K562 (cell line): ENCODE results near the gene RNF4. TPM values are rescaled to one million over a fixed set of nuclear protein-coding genes. Genes with fewer than 3 reads are reported as not detected.
A peak's percentile ranks its signal among the peaks of the same experiment; 100 is the strongest.

Experiments
- ARHGAP35 ChIP-seq: fragments of 450-650 bp; IDR thresholded peaks from 2 replicates; pipeline ENCODE4 v1.6.1; 2018; ENCODE audit not compliant: partially characterized antibody
- CBX3 ChIP-seq, 2 experiments: IDR thresholded peaks; 1 replicate in 1 of 2; 2 replicates in 1 of 2; pipeline ENCODE4 v1.6.1; 2012; ENCODE audit warnings: inconsistent platforms in 2 of 2, low read length in 2 of 2, borderline replicate concordance in 1 of 2, control low read depth in 1 of 2
- ELK3 ChIP-seq: fragments of 450-650 bp; formaldehyde crosslinking; IDR thresholded peaks from 2 replicates; pipeline ENCODE4 v1.4.0; 2020; ENCODE audit warnings: mild to moderate bottlenecking
- EZH2 ChIP-seq: IDR thresholded peaks from 2 replicates; pipeline ENCODE4 v1.6.1; 2012; ENCODE audit warnings: low read depth, mild to moderate bottlenecking, inconsistent platforms, low read length, borderline replicate concordance
- FOXA3 ChIP-seq, 2 experiments: fragments of 450-650 bp in 1 of 2; sonication (generic) in 1 of 2; formaldehyde crosslinking; IDR thresholded peaks in 1 of 2; conservative IDR thresholded peaks in 1 of 2; 2 replicates each; pipeline versions ENCODE4 v1.4.0 to v1.8.0; 2020 to 2022; ENCODE audit warnings: mild to moderate bottlenecking in 2 of 2, missing genetic modification reagents in 1 of 2
- HOXB6 ChIP-seq: fragments of 250-450 bp; sonication (Bioruptor Pico); IDR thresholded peaks from 2 replicates; pipeline ENCODE4 v1.5.1; 2022; ENCODE audit warnings: mild to moderate bottlenecking, borderline replicate concordance
- KDM5B ChIP-seq: fragments of 200-600 bp; sonication (generic); IDR thresholded peaks from 2 replicates; pipeline ENCODE4 v1.6.1; 2012; ENCODE audit warnings: low read depth, mild to moderate bottlenecking, moderate library complexity, low read length, control low read depth, inconsistent platforms; ENCODE audit not compliant: insufficient replicate concordance
- KHSRP ChIP-seq: fragments of 450-650 bp; IDR thresholded peaks from 2 replicates; pipeline ENCODE4 v1.6.1; 2017
- MCM5 ChIP-seq: fragments of 450-650 bp; IDR thresholded peaks from 2 replicates; pipeline ENCODE4 v1.6.1; 2016; ENCODE audit warnings: low read depth
- NCOA1 ChIP-seq: fragments of 450-650 bp; IDR thresholded peaks from 2 replicates; pipeline ENCODE4 v1.6.1; 2016; ENCODE audit warnings: low read depth
- NUFIP1 ChIP-seq: fragments of 450-650 bp; IDR thresholded peaks from 2 replicates; pipeline ENCODE4 v1.6.1; 2018; ENCODE audit not compliant: partially characterized antibody
- RB1 ChIP-seq: fragments of 450-650 bp; IDR thresholded peaks from 2 replicates; pipeline ENCODE4 v1.6.1; 2017; ENCODE audit warnings: low read depth, mild to moderate bottlenecking
- RBM15 ChIP-seq: fragments of 200-400 bp; formaldehyde crosslinking; IDR thresholded peaks from 2 replicates; pipeline ENCODE4 v1.6.1; 2018; ENCODE audit warnings: mild to moderate bottlenecking, low read length, moderate library complexity; ENCODE audit not compliant: insufficient read depth
- SIX5 ChIP-seq, 2 experiments: IDR thresholded peaks; 2 replicates each; pipeline ENCODE4 v1.6.1; 2011; ENCODE audit warnings: low read length in 2 of 2, borderline replicate concordance in 1 of 2, low read depth in 1 of 2, mild to moderate bottlenecking in 1 of 2, moderate library complexity in 1 of 2; ENCODE audit not compliant: insufficient read depth in 1 of 2
- TEAD2 ChIP-seq: fragments of 450-650 bp; IDR thresholded peaks from 2 replicates; pipeline ENCODE4 v1.6.1; 2016; ENCODE audit warnings: missing genetic modification characterization, control low read depth, missing compliant biosample characterization
- TRIM24 ChIP-seq, 2 experiments: fragments of 450-650 bp; IDR thresholded peaks; 2 replicates each; pipeline ENCODE4 v1.6.1; 2016
- ZBED1 ChIP-seq: IDR thresholded peaks from 2 replicates; pipeline ENCODE4 v1.6.1; 2014
- ZBTB43 ChIP-seq: sonication (generic); formaldehyde crosslinking; IDR thresholded peaks from 2 replicates; pipeline ENCODE4 v1.8.0; 2023; ENCODE audit warnings: mild to moderate bottlenecking, missing genetic modification reagents
- ZHX1 ChIP-seq: fragments of 150-350 bp; conservative IDR thresholded peaks from 2 replicates; pipeline ENCODE4 v1.6.1; 2014; ENCODE audit warnings: low read length
- ZNF165 ChIP-seq: fragments of 250-450 bp; sonication (Bioruptor Pico); IDR thresholded peaks from 2 replicates; pipeline ENCODE4 v1.4.0; 2020; ENCODE audit warnings: borderline replicate concordance
- ZNF197 ChIP-seq: fragments of 200-800 bp; sonication (Bioruptor generic); IDR thresholded peaks from 2 replicates; pipeline ENCODE4 v1.6.1; 2016; ENCODE audit warnings: low read depth, missing genetic modification characterization, missing compliant biosample characterization
- ZNF512 ChIP-seq: IDR thresholded peaks from 2 replicates; pipeline ENCODE4 v1.6.1; 2016; ENCODE audit warnings: missing genetic modification characterization, missing compliant biosample characterization
- ZNF780A ChIP-seq: fragments of 250-450 bp; sonication (Bioruptor Pico); IDR thresholded peaks from 2 replicates; pipeline ENCODE4 v1.5.0; 2021; ENCODE audit warnings: mild to moderate bottlenecking
- polyA plus RNA-seq, 8 experiments: library from polyadenylated mRNA; depleted of rRNA in 4 of 8; stranded (reverse) in 5 of 8; unstranded in 3 of 8; fragments of >200 nt; fragmentation: Nextera tagmentation in 2 of 8; fragmentation: Illumina TruSeq in 1 of 8; extraction: Ambion mirVana in 2 of 8; extraction: Trizol in 1 of 8; gene quantifications; 2 replicates each; pipeline versions ENCODE4 v1.2.1 to v1.2.3, GENCODE V29; 2011 to 2014; ENCODE audit warnings: inconsistent platforms in 1 of 8, missing spikeins in 1 of 8
- total RNA-seq, 7 experiments: library from RNA; depleted of rRNA in 6 of 7; stranded (reverse); fragments of >200 nt in 6 of 7; fragmentation: Illumina TruSeq in 2 of 7; extraction: Trizol in 2 of 7; gene quantifications; 2 replicates each; pipeline versions ENCODE4 v1.2.1 to v1.2.3, GENCODE V29; 2011 to 2021; ENCODE audit warnings: low replicate concordance in 1 of 7

Gene RNF4
- total and polyA plus RNA-seq, 9 of the 15 experiments (the other 6 are each of a cell fraction or from before 2014, with no cell fraction given): 19.2 to 59.3 (median 44.8) TPM

GRCh38 chr4:2468456-2469191 is at the start of gene RNF4 (continued):
- TF ChIP-seq SIX5 (IDR thresholded peaks at IDR 0.05; ENCODE audit: borderline replicate concordance in 1 of 2, insufficient read depth in 1 of 2, low read depth in 1 of 2, low read length in 2 of 2): no peak
- TF ChIP-seq KHSRP: no peak
- TF ChIP-seq ELK3: no peak
- TF ChIP-seq NUFIP1: no peak
- no peak for TF ChIP-seq KDM5B
- no peak for TF ChIP-seq ZHX1
- no peak for TF ChIP-seq ZNF512 (tag)
- no peak for TF ChIP-seq ZNF165 (CRISPR knock-in tag)
- no peak for TF ChIP-seq ARHGAP35
- no peak for TF ChIP-seq ZNF197 (CRISPR knock-in tag)
- TF ChIP-seq MCM5: no peak
- no peak for TF ChIP-seq ZBTB43 (CRISPR knock-in tag)
- TF ChIP-seq TEAD2 (tag): no peak
- no peak for TF ChIP-seq TRIM24 (IDR thresholded peaks at IDR 0.05)
- TF ChIP-seq ZNF780A: no peak
- TF ChIP-seq NCOA1: no peak
- TF ChIP-seq EZH2: no peak
- TF ChIP-seq RB1: peak; percentile 49; the same call in 1 of the 2 replicates
- TF ChIP-seq FOXA3 (CRISPR knock-in tag; conservative IDR thresholded peaks at IDR 0.05 in 1 of 2, IDR thresholded peaks at IDR 0.05 in 1 of 2): peak in 1 of 2 experiments; percentile 79; a peak in 1 of 4 replicates
- peak in 1 of 2 experiments; percentile 19; a peak in 1 of 3 replicates for TF ChIP-seq CBX3 (IDR thresholded peaks at IDR 0.05; ENCODE audit: borderline replicate concordance in 1 of 2, low read length in 2 of 2)
- TF ChIP-seq ZBED1: no peak
- no peak for TF ChIP-seq HOXB6
- TF ChIP-seq RBM15: no peak
